ENCODE data around the gene GATA5.

DNA sequence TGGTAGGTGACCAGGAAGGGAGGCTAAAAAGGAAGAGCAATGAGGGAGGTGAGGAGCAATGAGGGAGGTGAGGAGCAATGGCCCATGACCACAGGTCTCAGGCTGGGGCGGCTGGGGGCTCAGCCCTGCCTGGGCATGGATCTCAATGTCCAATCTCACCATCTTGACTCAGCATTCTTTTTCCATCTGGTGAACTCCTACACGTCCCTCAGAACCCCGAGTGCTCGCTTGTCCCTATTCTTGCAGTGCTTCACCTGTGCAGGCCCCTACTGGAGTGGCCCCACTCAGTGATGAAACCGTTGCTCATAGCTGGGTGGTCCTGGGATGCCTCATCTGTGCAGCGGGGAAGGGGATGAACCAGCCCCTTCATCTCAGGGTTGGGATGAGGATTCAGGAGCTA lies 31.5 kb downstream of the GATA5 start:
- TF ChIP-seq CTCF (IDR thresholded peaks at IDR 0.05): no peak
- TF ChIP-seq POLR2AphosphoS5 (IDR thresholded peaks at IDR 0.05): no peak
